HEK293 (cell line): Measurements from ENCODE around the gene ANXA2.
A peak's percentile ranks its signal among the peaks of the same experiment; 100 is the strongest.

Source experiments
- CTCF ChIA-PET: fragments of 350-600 bp; formaldehyde crosslinking; extraction: SDS; loops from one replicate; lab custom pipeline; 2021; ENCODE audit warnings: antibody characterized with exemption; lab: Yijun Ruan, JAX
- POLR2A ChIA-PET: fragments of 300-600 bp; formaldehyde crosslinking; extraction: SDS; loops from one replicate; lab custom pipeline; 2020; ENCODE audit warnings: antibody characterized with exemption, inconsistent platforms; lab: Yijun Ruan, JAX
- H3K27ac ChIP-seq: fragments of 200-500 bp; sonication (Bioruptor generic); 2 replicates; pipeline ENCODE4 v1.5.1; 2014; ENCODE audit warnings: low read depth, low read length, control low read depth, inconsistent platforms; ENCODE audit errors: extremely low read depth
- H3K36me3 ChIP-seq, 2 experiments: fragments of 200-500 bp in 1 of 2; sonication (Bioruptor generic) in 1 of 2; 1 replicate in 1 of 2; 2 replicates in 1 of 2; pipeline ENCODE4 v1.5.1; 2014 to 2017; ENCODE audit warnings: inconsistent platforms in 2 of 2, low read length in 2 of 2; ENCODE audit not compliant: control insufficient read depth in 2 of 2, insufficient read depth in 1 of 2
- H3K4me1 ChIP-seq: fragments of 200-500 bp; sonication (Bioruptor generic); 2 replicates; pipeline ENCODE4 v1.5.1; 2014; ENCODE audit warnings: mild to moderate bottlenecking, low read length, inconsistent platforms; ENCODE audit not compliant: control insufficient read depth, insufficient read depth
- H3K4me3 ChIP-seq: 2 replicates; pipeline ENCODE4 v1.5.1; 2011; ENCODE audit warnings: low read depth, mild to moderate bottlenecking, control low read depth, low read length, moderate library complexity
- H3K9me3 ChIP-seq: fragments of 200-500 bp; sonication (Bioruptor generic); 2 replicates; pipeline ENCODE4 v1.5.1; 2014; ENCODE audit warnings: low read depth, low read length, inconsistent platforms; ENCODE audit not compliant: control insufficient read depth, insufficient read depth
- ATF2 ChIP-seq: fragments of 450-650 bp; formaldehyde crosslinking; IDR thresholded peaks from 2 replicates; pipeline ENCODE4 v1.5.1; 2016; ENCODE audit warnings: missing biosample characterization, missing genetic modification characterization, low read depth
- BCL11A ChIP-seq: fragments of 450-650 bp; formaldehyde crosslinking; IDR thresholded peaks from 2 replicates; pipeline ENCODE4 v1.5.1; 2016; ENCODE audit warnings: low read depth, missing biosample characterization, missing genetic modification characterization
- KLF8 ChIP-seq: fragments of 450-650 bp; formaldehyde crosslinking; IDR thresholded peaks from 2 replicates; pipeline ENCODE4 v1.5.1; 2016; ENCODE audit warnings: missing biosample characterization, missing genetic modification characterization
- PRDM1 ChIP-seq: fragments of 450-650 bp; formaldehyde crosslinking; IDR thresholded peaks from 2 replicates; pipeline ENCODE4; 2016; ENCODE audit warnings: missing biosample characterization, missing genetic modification characterization
- PRDM4 ChIP-seq: fragments of 450-650 bp; formaldehyde crosslinking; IDR thresholded peaks from 2 replicates; pipeline ENCODE4 v1.5.1; 2017; ENCODE audit warnings: missing biosample characterization, missing genetic modification characterization
- PRDM6 ChIP-seq: fragments of 450-650 bp; formaldehyde crosslinking; IDR thresholded peaks from 2 replicates; pipeline ENCODE4 v1.5.1; 2017; ENCODE audit warnings: missing biosample characterization, missing genetic modification characterization
- WT1 ChIP-seq: fragments of 450-650 bp; formaldehyde crosslinking; IDR thresholded peaks from 2 replicates; pipeline ENCODE4 v1.5.1; 2016; ENCODE audit warnings: missing biosample characterization, missing genetic modification characterization
- ZBTB21 ChIP-seq: fragments of 450-650 bp; formaldehyde crosslinking; IDR thresholded peaks from 2 replicates; pipeline ENCODE4 v1.5.1; 2017; ENCODE audit warnings: missing biosample characterization, missing genetic modification characterization
- ZNF133 ChIP-seq: fragments of 450-650 bp; formaldehyde crosslinking; IDR thresholded peaks from 2 replicates; pipeline ENCODE4 v1.5.1; 2016; ENCODE audit warnings: missing biosample characterization, missing genetic modification characterization
- ZNF18 ChIP-seq: fragments of 450-650 bp; formaldehyde crosslinking; IDR thresholded peaks from 2 replicates; pipeline ENCODE4 v1.5.1; 2016; ENCODE audit warnings: missing biosample characterization, missing genetic modification characterization
- ZNF280C ChIP-seq: fragments of 450-650 bp; formaldehyde crosslinking; IDR thresholded peaks from 2 replicates; pipeline ENCODE4 v1.5.1; 2016; ENCODE audit warnings: missing biosample characterization, missing genetic modification characterization
- ZNF366 ChIP-seq: fragments of 450-650 bp; formaldehyde crosslinking; conservative IDR thresholded peaks from 2 replicates; pipeline ENCODE4 v1.5.1; 2016; ENCODE audit warnings: missing biosample characterization, missing genetic modification characterization
- ZNF529 ChIP-seq: fragments of 450-650 bp; formaldehyde crosslinking; IDR thresholded peaks from 2 replicates; pipeline ENCODE4 v1.5.1; 2017; ENCODE audit warnings: missing genetic modification characterization, missing biosample characterization; ENCODE audit not compliant: insufficient replicate concordance
- ZNF624 ChIP-seq: fragments of 450-650 bp; formaldehyde crosslinking; IDR thresholded peaks from 2 replicates; pipeline ENCODE4 v1.5.1; 2017; ENCODE audit warnings: missing biosample characterization, missing genetic modification characterization
- ZNF776 ChIP-seq: fragments of 450-650 bp; formaldehyde crosslinking; IDR thresholded peaks from 2 replicates; pipeline ENCODE4 v1.5.0; 2017; ENCODE audit warnings: missing biosample characterization, missing genetic modification characterization, borderline replicate concordance
- ZNF837 ChIP-seq: fragments of 450-650 bp; formaldehyde crosslinking; IDR thresholded peaks from 2 replicates; pipeline ENCODE4 v1.5.1; 2016; ENCODE audit warnings: missing biosample characterization, missing genetic modification characterization

Gene ANXA2

GRCh38 chr15:60350108-60350507, 47.7 kb downstream of the ANXA2 start (continued):
- no peak for TF ChIP-seq ATF2 (tag by site-specific recombination)
- TF ChIP-seq ZNF133 (tag by site-specific recombination): no peak
- TF ChIP-seq ZNF529 (tag by site-specific recombination): no peak
- no peak for TF ChIP-seq ZNF776 (tag by site-specific recombination)
- TF ChIP-seq ZBTB21: no peak
- no peak for TF ChIP-seq ZNF18 (tag by site-specific recombination)
- no peak for TF ChIP-seq KLF8 (tag by site-specific recombination)
- no peak for TF ChIP-seq BCL11A (tag by site-specific recombination)
- no peak for TF ChIP-seq ZNF280C (tag by site-specific recombination)
- no peak for TF ChIP-seq PRDM6 (tag by site-specific recombination)

GRCh38 chr15:60349589-60349988, 48.2 kb downstream of the ANXA2 start:
- Histone ChIP-seq H3K36me3 (peaks cover 4 to 89% of the 10 kb centered on the region in 2 experiments; a peak in 2 of 3 replicates), H3K4me3 (no peak overlapping the region), H3K4me1 (no peaks in the 10 kb centered on the region), H3K9me3 (no peaks in the 10 kb centered on the region), H3K27ac (no peak overlapping the region)
- POLR2A ChIA-PET: no interaction called here
- CTCF ChIA-PET: no interaction called here
- no peak for TF ChIP-seq ZNF624 (tag by site-specific recombination)
- no peak for TF ChIP-seq PRDM4 (tag by site-specific recombination)
- TF ChIP-seq ZNF837: no peak
- TF ChIP-seq ZNF366 (tag by site-specific recombination): 0 out of 2 replicates have a peak, but pooled peaks have one; percentile 39
- peak; percentile 80 for TF ChIP-seq PRDM1
- peak; percentile 60; the same call in 1 of the 2 replicates for TF ChIP-seq WT1
- TF ChIP-seq, all 188 proteins: peak for 3
